HG03066 (cell line): ENCODE results near the gene ZNF382.
"Not testable (repeated sequence)": the region's sequence is repeated elsewhere in the genome, so short reads cannot be mapped to it uniquely, and the experiment has no call there.

ENCODE experiments used
- ATAC-seq: cut with Tn5 transposase; IDR thresholded peaks from one replicate; pipeline ENCODE4 v1.9.1; 2021; ENCODE audit warnings: low read depth; ENCODE audit not compliant: unreplicated experiment

The ZNF382 gene

DNA sequence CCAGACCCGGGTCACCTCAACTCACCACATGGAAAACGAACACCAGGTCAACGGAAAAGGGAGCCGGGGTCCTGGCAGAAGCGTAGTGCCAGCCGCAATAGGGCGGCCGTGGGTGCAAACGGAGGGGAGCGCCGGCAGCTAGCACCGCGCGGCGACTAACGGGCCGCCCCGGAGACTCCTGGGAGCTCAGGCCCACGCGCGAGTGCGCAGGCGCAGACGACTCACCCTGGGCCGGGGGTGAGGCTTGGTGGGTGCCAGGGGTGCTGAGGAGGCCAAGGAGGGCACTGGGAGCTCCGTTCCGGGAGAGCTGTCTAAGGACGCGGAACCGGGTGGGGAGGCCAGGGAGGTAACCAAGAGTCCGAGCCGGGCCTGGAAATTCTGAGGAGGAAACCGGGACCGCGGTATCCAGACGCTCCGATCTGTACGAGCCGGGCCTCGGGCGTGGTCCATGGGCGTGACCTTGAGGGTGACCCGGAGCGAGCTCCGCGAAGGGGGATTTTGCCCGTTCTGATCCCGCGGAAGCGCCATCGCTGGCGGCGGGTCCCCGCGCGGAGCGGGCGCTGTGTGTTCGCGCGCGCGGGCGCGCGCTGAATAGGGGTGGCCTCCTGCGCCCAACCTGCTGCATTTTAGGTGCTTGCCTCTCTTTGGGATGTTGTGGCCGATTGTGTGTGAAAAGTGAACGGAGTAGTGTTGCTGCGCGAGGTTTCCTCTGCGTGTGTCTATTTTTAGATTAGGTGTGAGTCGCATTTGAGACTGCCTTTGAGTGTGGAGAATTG, at the start of gene ZNF382:
ZNF382 (plus strand) TSS at position 213 of the 776 bp plus-strand sequence. CDS start 4,602 bp downstream, outside the sequence.
- ATAC-seq = peak; percentile 29

DNA sequence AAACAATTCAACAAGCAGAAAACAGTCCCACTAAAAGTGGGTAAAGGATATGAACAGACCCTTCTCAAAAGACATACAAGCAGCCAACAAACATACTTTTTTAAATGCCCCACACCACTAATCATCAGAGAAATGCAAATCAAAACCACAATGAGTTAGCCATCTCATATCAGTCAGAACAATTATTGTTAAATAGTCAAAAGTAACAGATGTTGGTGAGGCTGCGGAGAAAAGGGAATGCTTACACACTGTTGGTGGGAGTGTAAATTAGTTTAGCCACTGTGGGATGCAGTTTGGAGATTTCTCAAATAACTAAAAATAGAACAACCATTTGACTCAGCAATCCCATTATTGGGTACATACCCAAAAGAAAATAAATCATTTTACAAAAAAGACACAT, 40.7 kb upstream of the ZNF382 start:
- no peak for ATAC-seq

DNA sequence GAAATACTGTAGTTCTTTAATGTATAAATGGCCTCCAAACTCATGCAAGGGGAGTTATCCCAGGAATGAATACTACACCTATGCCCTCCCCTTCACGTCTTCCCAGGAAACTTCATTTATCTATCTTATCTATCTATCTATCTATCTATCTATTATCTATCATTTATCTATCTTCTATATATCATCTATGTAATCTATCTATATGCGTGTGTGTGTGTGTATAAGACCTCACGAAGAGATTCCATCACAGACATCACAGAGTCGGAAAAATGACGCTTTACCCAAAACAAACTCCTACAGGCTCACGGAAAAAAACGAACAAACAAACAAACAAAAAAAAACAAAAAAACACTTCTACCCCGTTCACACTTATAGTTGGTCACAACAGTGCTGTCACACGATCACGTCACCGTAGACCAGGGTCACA, 32.5 kb upstream of the ZNF382 start:
- ATAC-seq = no peak

DNA sequence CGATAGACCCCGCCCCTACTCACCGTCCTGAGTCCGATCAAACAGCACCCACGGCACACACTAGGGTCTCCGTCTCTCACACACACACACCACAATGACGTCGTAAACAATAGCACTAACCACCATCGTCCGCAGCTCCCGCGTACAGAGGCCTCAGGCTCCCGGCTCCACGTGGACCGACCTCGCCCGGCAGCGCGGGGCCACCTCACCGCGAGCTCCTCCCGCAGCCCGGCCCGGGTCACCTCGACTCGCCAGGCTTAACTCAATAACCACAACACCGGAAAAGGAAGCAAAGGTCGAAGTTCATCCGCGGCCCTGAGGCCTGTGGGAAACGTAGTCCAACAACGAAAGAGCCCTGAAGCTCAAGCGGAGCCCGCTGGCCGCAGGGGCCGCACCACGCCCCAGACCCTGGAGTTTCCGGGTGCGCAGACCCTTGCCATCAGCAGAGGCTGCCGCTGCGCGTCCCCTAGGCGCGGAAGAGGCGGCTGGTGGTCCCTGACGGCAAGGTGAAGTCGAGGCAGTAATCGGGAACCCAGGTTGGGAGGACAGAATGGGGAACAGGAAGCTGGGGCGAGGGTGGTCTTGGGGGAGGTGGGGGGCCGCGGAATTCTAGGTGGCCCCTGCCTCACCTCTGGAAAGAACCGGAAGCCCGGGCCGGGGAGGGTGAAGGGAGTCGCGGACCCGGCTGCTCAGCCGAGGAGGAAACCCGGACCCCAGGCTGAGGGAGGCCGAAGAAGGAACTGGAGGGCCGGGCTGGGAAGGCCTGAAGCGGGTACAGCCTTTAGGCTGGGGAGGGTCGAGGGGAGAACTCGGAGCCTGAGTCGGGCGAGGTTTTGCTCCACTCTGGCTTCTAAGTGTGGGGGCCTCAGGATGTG, 31.9 kb upstream of the ZNF382 start, which contains the start of gene ZNF529:
ZNF529 (minus strand) TSS at position 273 of the 875 bp plus-strand sequence. CDS start 946 bp downstream, outside the sequence.
- peak; percentile 91 for ATAC-seq

DNA sequence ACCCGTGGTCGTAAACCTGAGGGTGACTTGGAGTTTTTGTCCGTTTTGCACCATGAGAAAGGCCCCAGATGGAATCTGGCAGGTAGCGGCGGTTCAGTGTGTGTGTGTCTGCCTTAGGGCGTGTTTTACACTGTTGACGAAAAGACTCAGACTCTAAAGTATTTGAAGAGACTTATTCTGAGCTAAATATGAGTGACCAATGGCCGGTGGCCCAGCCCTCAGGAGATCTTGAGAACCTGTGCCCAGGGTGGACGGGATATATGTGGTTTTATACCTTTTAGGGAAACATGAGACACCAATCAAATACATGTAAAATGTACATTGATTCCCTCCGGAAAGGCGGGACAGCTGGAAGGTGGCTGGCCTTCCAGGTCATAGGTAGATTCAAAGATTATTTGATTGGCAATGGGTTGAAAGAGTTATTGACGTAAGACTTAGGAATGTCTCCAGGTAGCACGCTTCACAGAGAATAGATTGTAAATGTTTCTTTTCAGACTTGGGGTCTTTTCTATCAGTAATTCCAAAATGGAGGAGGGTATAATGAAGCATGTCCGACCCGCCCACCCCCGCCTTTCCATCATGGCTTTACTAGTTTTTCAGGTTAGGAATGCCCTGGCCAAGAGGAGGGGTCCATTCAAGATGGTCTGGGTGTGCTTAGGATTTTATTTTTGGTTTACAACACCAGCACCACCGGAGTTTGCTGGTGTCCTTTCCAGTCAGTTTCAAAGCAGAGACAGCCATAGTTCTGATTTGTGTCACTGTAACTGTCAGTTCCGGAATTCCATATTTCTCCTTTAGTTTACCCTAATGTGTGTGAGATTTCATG, 31.0 kb upstream of the ZNF382 start:
- ATAC-seq = no peak

DNA sequence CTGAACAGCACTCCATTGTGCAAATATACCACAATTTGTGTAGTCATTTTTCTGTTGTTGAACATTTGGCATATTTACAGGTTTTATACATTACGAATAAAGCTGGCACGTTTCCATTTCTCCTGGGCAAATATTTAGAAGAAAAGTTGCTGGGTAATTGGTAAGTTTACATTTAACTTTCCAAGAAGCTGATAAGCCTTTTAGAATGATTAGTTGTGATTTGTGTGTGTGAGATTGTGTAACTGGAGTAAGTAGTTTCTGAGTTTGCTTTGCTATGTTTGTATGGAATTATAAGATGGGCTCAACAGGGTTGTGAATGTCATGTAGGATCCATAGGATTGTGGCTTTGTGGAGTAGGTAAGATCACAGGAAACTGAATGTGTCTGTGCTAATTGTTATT, 30.4 kb upstream of the ZNF382 start:
- no peak for ATAC-seq

DNA sequence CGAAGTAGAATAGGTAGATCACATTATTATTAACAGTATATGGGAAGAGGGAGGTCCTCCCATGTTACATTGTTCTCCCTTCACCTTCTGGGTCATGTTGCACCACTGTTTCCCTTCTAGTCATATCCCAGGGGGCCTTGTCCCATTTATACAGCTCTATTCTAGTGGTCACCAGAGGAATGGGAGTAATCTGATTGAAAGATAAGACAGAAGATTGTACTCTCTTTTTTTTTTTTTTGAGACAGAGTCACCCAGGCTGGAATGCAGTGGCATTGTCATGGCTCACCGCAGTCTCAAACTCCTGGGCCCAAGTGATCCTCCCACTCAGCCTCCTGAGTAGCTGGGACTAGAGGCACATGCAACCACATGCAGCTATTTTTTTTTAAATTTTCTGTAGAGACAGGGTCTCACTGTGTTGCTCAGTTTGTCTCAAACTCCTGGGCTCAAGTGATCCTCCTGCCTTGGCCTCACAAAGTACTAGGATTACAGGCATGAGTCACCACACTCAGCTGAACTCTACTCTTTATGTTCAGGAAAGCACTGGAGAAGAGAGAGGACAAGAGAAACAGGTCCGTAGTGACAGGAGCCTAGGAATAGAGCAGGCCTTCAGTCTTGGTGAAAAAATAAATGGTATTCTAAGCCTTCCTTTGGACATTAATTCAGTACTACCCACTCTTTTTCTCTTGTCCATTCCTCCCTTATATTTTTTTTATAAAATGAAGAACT, 27.7 kb upstream of the ZNF382 start:
- no peak for ATAC-seq

DNA sequence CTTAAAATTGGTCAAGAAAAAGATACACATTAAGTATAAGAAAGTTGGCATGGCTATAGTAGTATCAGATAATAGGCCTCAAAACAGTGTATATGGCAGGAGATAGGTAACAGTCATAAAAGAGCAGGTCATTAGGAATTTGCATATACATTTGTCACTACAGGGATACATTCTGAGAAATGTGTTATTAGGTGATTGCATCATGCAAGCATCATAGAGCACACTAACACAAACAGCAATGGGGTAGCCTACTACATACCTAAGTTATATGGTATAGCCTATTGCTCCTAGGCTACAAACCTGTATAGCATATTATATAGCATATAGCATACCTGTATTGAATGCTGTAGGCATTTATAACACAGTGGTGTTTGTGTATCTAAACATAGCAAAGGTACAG, 25.9 kb upstream of the ZNF382 start:
- ATAC-seq = no peak

DNA sequence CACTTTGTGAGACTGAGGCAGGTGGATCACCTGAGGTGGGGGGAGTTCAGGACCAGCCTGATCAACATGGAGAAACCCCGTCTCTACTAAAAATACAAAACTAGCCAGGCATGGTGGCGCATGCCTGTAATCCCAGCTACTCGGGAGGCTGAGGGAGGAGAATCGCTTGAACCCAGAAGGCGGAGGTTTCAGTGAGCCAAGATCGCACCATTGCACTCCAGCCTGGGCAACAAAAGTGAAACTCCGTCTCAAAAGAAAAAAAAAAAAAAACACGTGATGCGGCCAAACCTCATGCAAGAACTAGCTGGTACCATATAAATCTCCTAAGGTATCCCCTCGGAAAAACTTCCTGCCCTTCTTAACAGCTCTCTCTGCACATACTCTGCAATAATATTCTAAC, 2.4 kb upstream of the ZNF382 start:
- not testable (repeated sequence) for ATAC-seq

DNA sequence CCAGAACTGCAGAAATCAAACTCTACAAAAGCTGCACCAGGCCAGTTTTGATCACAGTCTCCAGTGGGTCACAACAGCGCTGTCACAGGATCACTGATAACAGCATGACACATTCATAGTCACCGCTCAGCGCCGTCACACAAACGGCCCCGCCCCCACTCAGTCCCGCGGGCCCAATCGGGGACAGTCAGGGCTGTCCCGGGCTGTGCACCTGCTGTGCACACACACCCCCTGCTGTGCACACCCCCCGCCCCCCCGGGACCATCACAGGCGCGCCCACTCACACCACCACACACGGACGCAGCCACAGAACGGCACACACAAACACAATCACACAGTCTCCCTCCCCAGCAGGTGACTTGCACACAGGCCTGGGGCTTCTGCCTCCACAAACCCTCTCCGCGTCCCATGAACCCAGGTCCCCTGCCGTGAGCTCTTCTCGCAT, 435 bp upstream of the ZNF382 start:
- peak; percentile 76 for ATAC-seq

DNA sequence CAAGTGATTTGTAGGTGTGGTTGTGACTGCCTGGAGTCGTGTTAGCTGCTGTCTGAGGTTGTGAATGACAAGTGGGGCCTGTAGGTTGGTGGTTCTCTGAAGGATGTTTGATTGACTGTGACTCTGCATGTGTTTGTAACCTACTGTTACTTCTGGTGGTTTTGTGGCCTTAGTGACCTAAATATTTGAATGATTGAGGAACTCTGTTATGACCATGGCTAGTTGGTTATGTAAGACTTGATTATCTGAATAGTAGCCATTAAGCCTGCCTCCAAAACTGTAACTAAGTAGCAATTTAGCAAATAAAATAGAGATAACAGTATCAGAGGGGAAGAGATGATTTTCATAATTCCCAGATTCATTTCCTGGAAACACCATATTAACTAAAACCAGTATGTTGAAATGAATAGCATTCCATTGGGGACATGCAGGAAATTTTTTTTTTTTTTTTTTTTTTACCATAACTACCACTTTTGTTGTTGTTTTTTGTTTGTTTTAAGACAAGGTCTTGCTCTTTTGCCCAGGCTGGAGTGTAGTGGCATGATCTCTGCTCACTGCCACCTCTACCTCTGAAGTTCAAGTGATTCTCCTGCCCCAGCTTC, 865 bp downstream of the ZNF382 start:
- ATAC-seq = no peak

DNA sequence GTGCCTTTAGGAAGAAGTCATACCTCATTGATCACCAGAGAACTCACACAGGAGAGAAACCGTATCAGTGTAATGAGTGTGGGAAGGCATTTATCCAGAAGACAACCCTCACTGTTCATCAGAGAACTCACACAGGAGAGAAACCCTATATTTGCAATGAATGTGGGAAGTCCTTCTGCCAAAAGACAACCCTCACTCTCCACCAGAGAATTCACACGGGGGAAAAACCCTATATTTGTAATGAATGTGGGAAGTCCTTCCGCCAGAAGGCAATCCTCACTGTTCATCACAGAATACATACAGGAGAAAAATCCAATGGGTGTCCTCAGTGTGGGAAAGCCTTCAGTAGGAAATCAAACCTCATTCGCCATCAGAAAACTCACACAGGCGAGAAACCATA, 21.9 kb downstream of the ZNF382 start:
- ATAC-seq = no peak

DNA sequence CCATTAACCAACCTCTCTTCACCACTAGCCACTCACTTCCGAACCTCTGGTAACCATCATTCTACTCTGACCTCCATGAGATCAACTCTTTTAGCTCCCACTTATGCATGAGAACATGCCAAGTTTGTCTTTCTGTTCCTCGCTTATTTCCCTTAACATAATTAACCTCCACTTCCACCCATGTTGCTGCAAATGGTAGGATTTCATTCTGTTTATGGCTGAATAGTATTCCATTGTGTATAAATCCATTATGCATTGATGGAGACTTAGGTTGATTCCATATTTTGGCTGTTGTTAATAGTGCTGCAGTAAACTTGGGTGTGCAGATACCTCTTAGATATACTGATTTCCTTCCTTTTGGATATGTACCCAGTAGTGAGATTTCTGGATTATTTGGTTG, 30.2 kb downstream of the ZNF382 start:
- ATAC-seq = no peak

DNA sequence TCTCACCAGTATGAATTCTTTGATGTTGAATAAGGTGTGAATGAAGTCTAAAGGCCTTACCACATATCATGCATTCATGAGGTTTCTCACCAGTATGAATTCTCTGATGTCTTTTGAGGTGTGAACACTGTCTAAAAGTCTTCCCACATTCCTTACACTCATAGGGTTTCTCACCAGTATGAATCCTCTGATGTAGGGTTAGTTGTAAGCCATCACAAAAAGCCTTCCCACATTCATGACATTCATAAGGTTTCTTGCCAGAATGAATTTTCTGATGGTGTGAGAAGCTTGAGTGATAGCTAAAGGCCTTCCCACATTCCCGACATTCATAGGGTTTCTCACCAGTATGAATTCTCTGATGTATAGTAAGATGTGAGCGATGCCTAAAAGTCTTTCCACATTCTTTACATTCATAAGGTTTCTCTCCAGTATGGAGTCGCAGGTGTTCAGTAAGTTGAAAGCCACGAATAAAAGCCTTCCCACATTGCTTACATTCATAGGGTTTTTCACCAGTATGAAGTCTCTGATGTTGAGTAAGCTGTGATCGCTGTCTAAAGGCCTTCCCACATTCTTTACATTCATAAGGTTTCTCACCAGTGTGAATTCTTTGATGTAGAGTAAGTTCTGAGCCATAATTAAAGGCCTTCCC, 33.9 kb downstream of the ZNF382 start:
- ATAC-seq = no peak

DNA sequence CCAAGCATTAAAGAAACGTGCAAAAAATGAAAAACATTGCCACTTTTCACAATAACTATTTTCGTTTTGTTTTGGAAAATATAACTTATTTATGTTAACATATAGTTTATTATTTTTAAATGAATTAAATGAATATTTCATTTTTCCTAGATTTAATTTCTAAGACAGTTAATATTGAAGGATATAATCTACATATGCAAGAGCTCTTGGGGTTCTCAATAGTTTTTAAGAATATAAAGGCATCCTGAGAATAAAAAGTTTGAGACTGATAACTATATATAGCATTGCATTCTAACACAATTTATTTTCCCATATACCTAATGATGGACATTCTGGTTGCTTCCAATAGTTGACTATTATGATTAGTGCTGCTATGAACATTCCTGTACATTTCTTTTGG, 41.6 kb downstream of the ZNF382 start:
- no peak for ATAC-seq

DNA sequence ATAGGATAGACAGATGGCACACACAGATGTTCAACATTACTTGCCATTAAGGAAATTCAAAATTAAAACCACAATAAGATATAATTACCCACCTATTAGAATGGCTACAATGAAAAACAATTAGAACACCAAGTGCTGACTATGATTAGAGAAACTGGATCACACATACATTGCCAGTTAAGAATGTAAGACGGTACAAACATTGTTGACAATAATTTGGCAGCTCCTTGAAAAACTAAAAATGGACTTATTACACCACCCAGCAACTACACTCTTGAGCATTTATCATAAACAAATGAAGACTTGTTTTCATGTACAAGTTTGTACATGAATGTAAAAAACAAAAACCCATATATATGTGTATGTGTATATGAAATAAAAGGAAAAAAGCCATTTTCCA, 47.8 kb downstream of the ZNF382 start:
- ATAC-seq = no peak

DNA sequence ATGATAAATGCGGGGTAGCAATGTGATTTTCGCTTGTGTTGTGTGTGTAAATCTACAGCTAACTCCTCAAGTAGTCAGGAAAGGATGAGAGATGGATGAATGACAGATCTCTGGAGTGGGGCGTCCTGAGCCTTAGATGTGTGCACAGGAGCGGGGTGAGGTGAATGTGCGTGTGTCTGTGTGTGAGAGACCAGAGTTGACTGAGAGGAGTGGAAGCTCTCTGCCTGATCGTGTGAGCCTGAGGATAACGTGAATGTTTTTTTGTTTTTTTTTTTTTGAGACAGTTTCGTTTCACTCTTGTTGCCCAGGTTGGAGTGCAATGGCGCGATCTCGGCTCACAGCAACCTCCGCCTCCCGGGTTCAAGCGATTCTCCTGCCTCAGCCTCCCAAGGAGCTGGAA, 60.7 kb downstream of the ZNF382 start:
- ATAC-seq = no peak

DNA sequence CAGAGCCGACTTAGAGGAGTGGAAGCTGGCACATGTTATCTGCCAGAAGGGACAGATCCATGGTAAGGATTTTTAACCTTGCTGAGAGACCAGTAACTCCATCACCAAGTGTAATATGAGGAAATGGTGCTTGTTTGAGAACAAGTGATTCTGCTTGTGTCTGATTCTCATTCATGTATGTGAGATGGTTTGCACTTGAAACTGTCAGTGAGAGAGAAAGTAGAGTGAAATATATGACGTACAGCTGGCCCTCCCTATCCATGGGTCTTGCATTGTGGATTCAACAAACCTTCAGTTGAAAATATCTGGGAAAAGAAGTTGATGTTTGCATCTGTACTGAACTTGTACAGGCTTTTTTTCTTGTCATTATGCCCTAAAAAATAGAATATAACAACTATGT, 63.5 kb downstream of the ZNF382 start:
- ATAC-seq = no peak

DNA sequence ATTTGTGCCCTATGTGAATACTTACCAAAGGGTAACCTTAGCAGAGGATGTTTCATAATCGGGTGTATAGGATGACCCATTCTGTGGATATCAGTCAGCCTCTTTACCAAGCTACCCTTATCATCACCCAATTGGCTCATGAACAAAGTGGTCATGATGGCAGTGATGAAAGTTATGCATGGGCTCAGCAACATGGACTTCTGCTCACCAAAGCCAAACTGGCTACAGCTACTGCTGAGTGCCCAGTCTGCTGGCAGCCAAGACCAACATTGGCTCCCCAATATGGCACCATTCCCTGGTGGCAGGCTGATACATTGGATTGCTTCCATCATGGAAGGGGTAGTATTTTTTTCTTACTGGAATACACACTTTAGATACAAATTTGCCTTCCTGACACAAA, 67.3 kb downstream of the ZNF382 start:
- ATAC-seq = no peak
